ENCODE measurements around the gene MCTP1.
"Not testable (repeated sequence)": the region's sequence is repeated elsewhere in the genome, so short reads cannot be mapped to it uniquely, and the experiment has no call there.

Gene MCTP1

GRCh38 chr5:95217351-95217750, 67.5 kb downstream of the MCTP1 start:
- H3K9me3 ChIP-seq (ENCODE audit: control insufficient read depth, low read length): no peaks in the 10 kb centered on the region
- no peaks in the 10 kb centered on the region for H3K27me3 ChIP-seq (ENCODE audit: control insufficient read depth in 1 of 2, insufficient read depth in 1 of 2, low read length in 2 of 2)
- H4K8ac ChIP-seq (ENCODE audit: low read length): no peak overlapping the region
- H3K4ac ChIP-seq (ENCODE audit: low read depth in 1 of 2, low read length in 2 of 2): no peak overlapping the region
- H3K4me1 ChIP-seq (ENCODE audit: control insufficient read depth, insufficient read depth, low read depth, low read length): no peaks in the 10 kb centered on the region
- no peak overlapping the region for H2BK12ac ChIP-seq (ENCODE audit: low read length in 2 of 2)
- H2BK5ac ChIP-seq (ENCODE audit: low read depth, low read length, poor library complexity, severe bottlenecking): no peak overlapping the region
- no peak overlapping the region for H2BK120ac ChIP-seq (ENCODE audit: low read depth, low read length)
- no peak overlapping the region for H3K14ac ChIP-seq (ENCODE audit: low read length in 2 of 2)
- no peak overlapping the region for H3K23ac ChIP-seq (ENCODE audit: low read length in 2 of 2)
- H3K79me1 ChIP-seq (replicated peaks; ENCODE audit: low read length, poor library complexity, severe bottlenecking): no peaks in the 10 kb centered on the region
- H2AK5ac ChIP-seq (ENCODE audit: low read length, severe bottlenecking): no peak overlapping the region
- H3K4me3 ChIP-seq (ENCODE audit: insufficient read depth in 1 of 2, low read depth in 1 of 2, low read length in 2 of 2): no peak overlapping the region
- no peak overlapping the region for H3K9ac ChIP-seq (ENCODE audit: low read length)
- no peak overlapping the region for H2BK15ac ChIP-seq (ENCODE audit: low read depth, poor library complexity, severe bottlenecking)
- H3K36me3 ChIP-seq (ENCODE audit: control insufficient read depth in 1 of 2, insufficient read depth in 2 of 2, low read depth in 1 of 2, low read length in 2 of 2): no peaks in the 10 kb centered on the region
- H3K18ac ChIP-seq (ENCODE audit: low read depth in 1 of 2, low read length in 2 of 2): no peak overlapping the region
- H2AFZ ChIP-seq (ENCODE audit: low read depth, low read length): no peak overlapping the region
- no peak for DNase-seq
- no CpG with 5 or more reads among the region's 4 CpGs for WGBS
- no peak overlapping the region for H3K4me2 ChIP-seq (ENCODE audit: low read length, poor library complexity, severe bottlenecking)
- no peak overlapping the region for H3K27ac ChIP-seq (ENCODE audit: low read length, poor library complexity, severe bottlenecking)
- H4K91ac ChIP-seq (ENCODE audit: low read length): no peak overlapping the region

- H3K4ac ChIP-seq (ENCODE audit: low read depth in 1 of 2, low read length in 2 of 2): no peak overlapping the region
- H3K27me3 ChIP-seq (ENCODE audit: control insufficient read depth in 1 of 2, insufficient read depth in 1 of 2, low read length in 2 of 2): no peaks in the 10 kb centered on the region
- no peak overlapping the region for H3K14ac ChIP-seq (ENCODE audit: low read length in 2 of 2)
- no peak overlapping the region for H3K18ac ChIP-seq (ENCODE audit: low read depth in 1 of 2, low read length in 2 of 2)
- no peaks in the 10 kb centered on the region for H3K9me3 ChIP-seq (ENCODE audit: control insufficient read depth, low read length)
- no peak overlapping the region for H2BK5ac ChIP-seq (ENCODE audit: low read depth, low read length, poor library complexity, severe bottlenecking)
- WGBS: 62% methylated on average over 1 of the region's 4 CpGs
- no peak overlapping the region for H2BK12ac ChIP-seq (ENCODE audit: low read length in 2 of 2)
- H3K23ac ChIP-seq (ENCODE audit: low read length in 2 of 2): no peak overlapping the region
- no peak overlapping the region for H4K91ac ChIP-seq (ENCODE audit: low read length)
- no peak overlapping the region for H3K4me2 ChIP-seq (ENCODE audit: low read length, poor library complexity, severe bottlenecking)
- H2BK15ac ChIP-seq (ENCODE audit: low read depth, poor library complexity, severe bottlenecking): no peak overlapping the region
- no peak overlapping the region for H3K9ac ChIP-seq (ENCODE audit: low read length)
- no peak overlapping the region for H2AFZ ChIP-seq (ENCODE audit: low read depth, low read length)
- no peak for DNase-seq
- no peak overlapping the region for H2AK5ac ChIP-seq (ENCODE audit: low read length, severe bottlenecking)
- H3K79me1 ChIP-seq (replicated peaks; ENCODE audit: low read length, poor library complexity, severe bottlenecking): no peaks in the 10 kb centered on the region
- H3K27ac ChIP-seq (ENCODE audit: low read length, poor library complexity, severe bottlenecking): no peak overlapping the region
- H3K4me3 ChIP-seq (ENCODE audit: insufficient read depth in 1 of 2, low read depth in 1 of 2, low read length in 2 of 2): no peak overlapping the region
- H3K36me3 ChIP-seq (ENCODE audit: control insufficient read depth in 1 of 2, insufficient read depth in 2 of 2, low read depth in 1 of 2, low read length in 2 of 2): no peaks in the 10 kb centered on the region
- no peaks in the 10 kb centered on the region for H3K4me1 ChIP-seq (ENCODE audit: control insufficient read depth, insufficient read depth, low read depth, low read length)
- no peak overlapping the region for H2BK120ac ChIP-seq (ENCODE audit: low read depth, low read length)
- H4K8ac ChIP-seq (ENCODE audit: low read length): no peak overlapping the region
Measured at GRCh38 chr5:95216136-95216955, 68.5 kb downstream of the MCTP1 start.

- H2AFZ ChIP-seq (ENCODE audit: low read depth, low read length); H3K36me3 ChIP-seq (ENCODE audit: control insufficient read depth in 1 of 2, insufficient read depth in 2 of 2, low read depth in 1 of 2, low read length in 2 of 2); H3K4me1 ChIP-seq (ENCODE audit: control insufficient read depth, insufficient read depth, low read depth, low read length); H4K91ac ChIP-seq (ENCODE audit: low read length); DNase-seq; H3K4me2 ChIP-seq (ENCODE audit: low read length, poor library complexity, severe bottlenecking); H3K27me3 ChIP-seq (ENCODE audit: control insufficient read depth in 1 of 2, insufficient read depth in 1 of 2, low read length in 2 of 2); H3K9ac ChIP-seq (ENCODE audit: low read length); H2BK120ac ChIP-seq (ENCODE audit: low read depth, low read length); H3K14ac ChIP-seq (ENCODE audit: low read length in 2 of 2); H3K9me3 ChIP-seq (ENCODE audit: control insufficient read depth, low read length); H3K23ac ChIP-seq (ENCODE audit: low read length in 2 of 2); H3K27ac ChIP-seq (ENCODE audit: low read length, poor library complexity, severe bottlenecking); H2AK5ac ChIP-seq (ENCODE audit: low read length, severe bottlenecking); H3K4me3 ChIP-seq (ENCODE audit: insufficient read depth in 1 of 2, low read depth in 1 of 2, low read length in 2 of 2); H3K18ac ChIP-seq (ENCODE audit: low read depth in 1 of 2, low read length in 2 of 2); H2BK5ac ChIP-seq (ENCODE audit: low read depth, low read length, poor library complexity, severe bottlenecking); H2BK12ac ChIP-seq (ENCODE audit: low read length in 2 of 2); H3K79me1 ChIP-seq (replicated peaks; ENCODE audit: low read length, poor library complexity, severe bottlenecking); H4K8ac ChIP-seq (ENCODE audit: low read length); H2BK15ac ChIP-seq (ENCODE audit: low read depth, poor library complexity, severe bottlenecking); H3K4ac ChIP-seq (ENCODE audit: low read depth in 1 of 2, low read length in 2 of 2): not testable (repeated sequence)
- 71% methylated on average over 4 of the region's 5 CpGs for WGBS
Measured at GRCh38 chr5:95207811-95208210, 77.1 kb downstream of the MCTP1 start.

- Histone ChIP-seq H4K8ac (ENCODE audit: low read length) (no peak overlapping the region), H3K27ac (ENCODE audit: low read length, poor library complexity, severe bottlenecking) (no peak overlapping the region), H2BK5ac (ENCODE audit: low read depth, low read length, poor library complexity, severe bottlenecking) (no peak overlapping the region), H3K14ac (ENCODE audit: low read length in 2 of 2) (no peak overlapping the region), H3K4me1 (ENCODE audit: control insufficient read depth, insufficient read depth, low read depth, low read length) (no peaks in the 10 kb centered on the region), H3K4ac (ENCODE audit: low read depth in 1 of 2, low read length in 2 of 2) (no peak overlapping the region), H3K4me3 (ENCODE audit: insufficient read depth in 1 of 2, low read depth in 1 of 2, low read length in 2 of 2) (no peak overlapping the region), H3K18ac (ENCODE audit: low read depth in 1 of 2, low read length in 2 of 2) (no peak overlapping the region), H3K9me3 (ENCODE audit: control insufficient read depth, low read length) (no peaks in the 10 kb centered on the region), H4K91ac (ENCODE audit: low read length) (no peak overlapping the region), H2BK120ac (ENCODE audit: low read depth, low read length) (no peak overlapping the region), H3K36me3 (ENCODE audit: control insufficient read depth in 1 of 2, insufficient read depth in 2 of 2, low read depth in 1 of 2, low read length in 2 of 2) (no peaks in the 10 kb centered on the region), H3K4me2 (ENCODE audit: low read length, poor library complexity, severe bottlenecking) (no peak overlapping the region), H3K27me3 (ENCODE audit: control insufficient read depth in 1 of 2, insufficient read depth in 1 of 2, low read length in 2 of 2) (no peaks in the 10 kb centered on the region), H2BK12ac (ENCODE audit: low read length in 2 of 2) (no peak overlapping the region), H3K23ac (ENCODE audit: low read length in 2 of 2) (no peak overlapping the region), H3K79me1 (replicated peaks; ENCODE audit: low read length, poor library complexity, severe bottlenecking) (no peaks in the 10 kb centered on the region), H2AFZ (ENCODE audit: low read depth, low read length) (no peak overlapping the region), H3K9ac (ENCODE audit: low read length) (no peak overlapping the region), H2AK5ac (ENCODE audit: low read length, severe bottlenecking) (no peak overlapping the region), H2BK15ac (ENCODE audit: low read depth, poor library complexity, severe bottlenecking) (no peak overlapping the region)
- no peak for DNase-seq
- 81% methylated on average over 4 of the region's 4 CpGs for WGBS
Measured at GRCh38 chr5:95194856-95195255, 90.0 kb downstream of the MCTP1 start.

Measured in mesenchymal stem cell (in vitro differentiated cells and primary cell).